Left ventricle myocardium inferior (tissue), 1 donor: ENCODE data around the gene HERC3. TPM values are rescaled to one million over a fixed set of nuclear protein-coding genes. Genes with fewer than 3 reads are reported as not detected.

ENCODE experiments used
- DNase-seq: peaks from one replicate; pipeline ENCODE4 v3.0.0-alpha.2; 2020
- H3K27ac ChIP-seq: fragments of 200-600 bp; replicated peaks from 2 replicates; pipeline ENCODE4 v1.8.0; 2021
- H3K27me3 ChIP-seq: fragments of 200-600 bp; 2 replicates; pipeline ENCODE4 v1.8.0; 2021; ENCODE audit warnings: low read depth
- H3K36me3 ChIP-seq: fragments of 200-600 bp; 2 replicates; pipeline ENCODE4 v1.8.0; 2021
- H3K4me1 ChIP-seq: fragments of 200-600 bp; 2 replicates; pipeline ENCODE4 v1.8.0; 2021
- H3K4me3 ChIP-seq: fragments of 200-600 bp; 2 replicates; pipeline ENCODE4 v1.8.0; 2021; ENCODE audit warnings: mild to moderate bottlenecking, moderate library complexity
- H3K9me3 ChIP-seq: fragments of 200-600 bp; replicated peaks from 2 replicates; pipeline ENCODE4 v1.8.0; 2021
- CTCF ChIP-seq: fragments of 200-600 bp; IDR thresholded peaks from 2 replicates; pipeline ENCODE4 v1.8.0; 2021; ENCODE audit warnings: antibody characterized with exemption, mild to moderate bottlenecking, borderline replicate concordance
- intact Hi-C: fragments of 100-400 bp; cut with micrococcal nuclease; formaldehyde crosslinking; loops from one replicate; pipeline ENCODE4 v1.11.0; 2022
- total RNA-seq: library from RNA; stranded (reverse); fragmentation: NEBNext Ultra II Directional; extraction: Animal tissue kit (Norgen Biotek cat#: 25700); gene quantifications from one replicate; pipeline ENCODE4 v1.2.1, GENCODE V29; 2021
- donor health status: DM: no; HTN: yes; CAD: no; lungs with severe emphysema.

The HERC3 gene
- total RNA-seq, 1 donor from 2014 or later, result 56.8 TPM

- no peaks in the 10 kb centered on the region for H3K27me3 ChIP-seq
- H3K27ac ChIP-seq, result no peak overlapping the region
- DNase-seq, result no peak
- H3K9me3 ChIP-seq, result no peaks in the 10 kb centered on the region
- intact Hi-C loops, result no loop called here
- TF ChIP-seq CTCF, result no peak
- H3K4me3 ChIP-seq, result no peak overlapping the region
- no peaks in the 10 kb centered on the region for H3K36me3 ChIP-seq
- peaks cover 50% of the 10 kb centered on the region for H3K4me1 ChIP-seq
These were observed 6.4 kb upstream of the HERC3 start for GRCh38 chr4:88585917-88586316.

- Histone ChIP-seq H3K27ac (no peak overlapping the region), H3K27me3 (no peaks in the 10 kb centered on the region), H3K4me3 (no peak overlapping the region), H3K36me3 (no peaks in the 10 kb centered on the region), H3K4me1 (peaks cover 60% of the 10 kb centered on the region), H3K9me3 (no peaks in the 10 kb centered on the region)
- TF ChIP-seq CTCF, result no peak
- intact Hi-C loops, result no loop called here
- no peak for DNase-seq
These were observed 5.0 kb upstream of the HERC3 start for GRCh38 chr4:88587306-88587705.

- Histone ChIP-seq H3K27me3 (no peaks in the 10 kb centered on the region), H3K36me3 (peaks cover 17% of the 10 kb centered on the region), H3K4me1 (peaks cover 82% of the 10 kb centered on the region), H3K9me3 (no peaks in the 10 kb centered on the region), H3K4me3 (peak overlapping the region; percentile 98), H3K27ac (peak overlapping the region; percentile 98)
- intact Hi-C loops, result no loop called here
- DNase-seq, result peak; percentile 81
- TF ChIP-seq CTCF, result no peak
These were observed 544 bp downstream of the HERC3 start for GRCh38 chr4:88592600-88593448.

DNA sequence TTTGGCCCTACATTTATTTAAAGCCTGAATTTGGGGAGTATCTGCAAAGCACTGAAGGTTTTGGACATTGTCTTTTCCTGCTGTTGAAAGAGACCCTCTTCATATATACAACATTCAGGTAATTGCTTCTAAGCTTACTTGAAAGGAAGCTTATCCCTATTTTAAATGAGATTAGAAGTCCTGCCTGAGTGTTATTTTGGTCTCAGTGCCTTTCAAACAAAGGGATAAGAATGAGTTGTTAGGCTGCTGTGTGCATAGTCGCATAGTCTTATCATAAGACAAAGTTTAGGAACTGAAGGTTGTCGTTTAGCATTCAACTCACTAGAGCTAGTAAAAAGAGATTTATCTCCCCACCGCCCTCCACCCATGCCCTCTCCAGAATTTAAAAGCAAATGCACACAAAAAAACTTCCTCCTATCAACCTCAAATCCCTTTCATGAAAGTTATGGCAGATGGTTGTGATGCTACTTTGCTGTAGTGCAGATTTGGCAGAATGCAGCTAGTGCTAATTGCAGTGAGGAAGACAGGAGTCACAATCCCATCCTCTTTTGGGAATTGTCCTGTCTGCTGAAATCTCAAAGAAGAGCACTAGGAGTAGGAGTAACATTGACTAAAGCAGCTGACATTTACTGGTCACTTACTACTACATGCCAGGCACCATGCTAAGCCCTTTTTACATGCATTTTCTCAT, 5.8 kb downstream of the HERC3 start:
- Histone ChIP-seq H3K4me3 (peak overlapping the region; percentile 8), H3K36me3 (peaks cover 17% of the 10 kb centered on the region), H3K27me3 (no peaks in the 10 kb centered on the region), H3K9me3 (no peaks in the 10 kb centered on the region), H3K27ac (peak overlapping the region; percentile 69), H3K4me1 (peaks cover 81% of the 10 kb centered on the region)
- TF ChIP-seq CTCF, result no peak
- DNase-seq, result no peak
- intact Hi-C loops, result no loop called here

DNA sequence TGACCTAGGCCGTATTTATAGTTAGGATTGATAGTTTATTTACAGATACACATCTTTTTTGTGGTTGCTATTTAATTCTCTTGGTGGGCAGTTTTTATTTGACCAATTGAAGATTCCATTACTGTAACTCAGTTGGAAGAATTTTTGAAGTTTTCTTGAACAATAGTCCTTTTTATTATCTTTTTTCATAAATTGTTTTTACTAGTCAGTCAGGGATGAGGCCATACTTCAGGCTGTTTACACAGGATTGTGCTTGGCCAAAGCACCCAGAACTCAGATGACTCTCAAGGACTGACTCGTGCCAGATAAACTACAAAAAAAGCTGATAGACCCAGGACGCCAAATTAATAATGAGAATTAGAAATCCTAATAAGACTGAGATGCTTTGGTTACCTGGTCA, 7.0 kb downstream of the HERC3 start:
- no peaks in the 10 kb centered on the region for H3K9me3 ChIP-seq
- H3K36me3 ChIP-seq, result peaks cover 17% of the 10 kb centered on the region
- peak overlapping the region; percentile 20 for H3K4me3 ChIP-seq
- peak overlapping the region; percentile 69 for H3K27ac ChIP-seq
- intact Hi-C loops, result no loop called here
- peaks cover 72% of the 10 kb centered on the region for H3K4me1 ChIP-seq
- TF ChIP-seq CTCF, result no peak
- no peak for DNase-seq
- no peaks in the 10 kb centered on the region for H3K27me3 ChIP-seq
